ENCODE results near the gene IFNA13.

DNA sequence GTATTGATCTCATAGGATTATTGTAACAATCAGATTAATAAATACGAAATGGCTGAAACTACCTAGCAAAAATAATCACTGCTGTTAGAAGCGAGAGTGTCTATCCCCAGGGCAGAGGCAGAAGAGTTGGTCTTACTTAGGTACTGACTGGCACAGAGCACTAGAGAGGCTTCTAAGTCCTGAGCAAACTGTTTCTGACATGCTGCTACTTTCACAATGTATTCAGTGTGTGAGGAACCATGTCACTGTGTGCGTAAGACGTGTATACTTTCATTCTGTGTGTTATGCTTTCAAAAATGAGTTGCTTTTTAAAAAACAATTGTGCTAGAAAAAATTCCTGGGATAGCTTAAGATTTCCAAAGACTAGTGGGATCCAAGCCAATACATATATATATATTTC lies 27.1 kb downstream of the IFNA13 start:
- TF ChIP-seq POLR2A (IDR thresholded peaks at IDR 0.05; ENCODE audit: low read depth, low read length) (no peak), POLR2AphosphoS5 (IDR thresholded peaks at IDR 0.05; ENCODE audit: low read depth, low read length) (no peak), TAF1 (IDR thresholded peaks at IDR 0.05; ENCODE audit: borderline replicate concordance, low read depth, low read length) (no peak)

Data from GM12892 (cell line).